Measurements from ENCODE around the gene CBX2.

CBX2 gene

GRCh38 chr17:79758271-79758670, 19.7 kb upstream of the CBX2 start:
- TF ChIP-seq, protein P1, sequence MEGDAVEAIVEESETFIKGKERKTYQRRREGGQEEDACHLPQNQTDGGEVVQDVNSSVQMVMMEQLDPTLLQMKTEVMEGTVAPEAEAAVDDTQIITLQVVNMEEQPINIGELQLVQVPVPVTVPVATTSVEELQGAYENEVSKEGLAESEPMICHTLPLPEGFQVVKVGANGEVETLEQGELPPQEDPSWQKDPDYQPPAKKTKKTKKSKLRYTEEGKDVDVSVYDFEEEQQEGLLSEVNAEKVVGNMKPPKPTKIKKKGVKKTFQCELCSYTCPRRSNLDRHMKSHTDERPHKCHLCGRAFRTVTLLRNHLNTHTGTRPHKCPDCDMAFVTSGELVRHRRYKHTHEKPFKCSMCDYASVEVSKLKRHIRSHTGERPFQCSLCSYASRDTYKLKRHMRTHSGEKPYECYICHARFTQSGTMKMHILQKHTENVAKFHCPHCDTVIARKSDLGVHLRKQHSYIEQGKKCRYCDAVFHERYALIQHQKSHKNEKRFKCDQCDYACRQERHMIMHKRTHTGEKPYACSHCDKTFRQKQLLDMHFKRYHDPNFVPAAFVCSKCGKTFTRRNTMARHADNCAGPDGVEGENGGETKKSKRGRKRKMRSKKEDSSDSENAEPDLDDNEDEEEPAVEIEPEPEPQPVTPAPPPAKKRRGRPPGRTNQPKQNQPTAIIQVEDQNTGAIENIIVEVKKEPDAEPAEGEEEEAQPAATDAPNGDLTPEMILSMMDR (IDR thresholded peaks at IDR 0.05; ENCODE audit: insufficient read depth, low read length, missing control alignments), result no peak
- no peak for DNase-seq (ENCODE audit: low read depth, low spot score)
- ChIA-PET POLR2A (no interaction called here), CTCF (interaction anchor here (1.2 to 2.1 kb wide), 2 partner anchors 12 to 75 kb away, joined by 3 to 9 read pairs; no protein-coding TSS in a partner anchor)
- H3K4me3 ChIP-seq (ENCODE audit: low read depth, low read length), result no peak overlapping the region

- ChIA-PET CTCF (interaction anchor here (0.9 to 1.0 kb wide), 2 partner anchors 14 to 19 kb away, joined by 3 to 4 read pairs; no protein-coding TSS in a partner anchor), POLR2A (no interaction called here)
- no peak overlapping the region for H3K4me3 ChIP-seq (ENCODE audit: low read depth, low read length)
- TF ChIP-seq, protein P1 (IDR thresholded peaks at IDR 0.05; ENCODE audit: insufficient read depth, low read length, missing control alignments), result no peak
- DNase-seq (ENCODE audit: low read depth, low spot score), result no peak
Observed at GRCh38 chr17:79760197-79760906, 17.6 kb upstream of the CBX2 start.

DNA sequence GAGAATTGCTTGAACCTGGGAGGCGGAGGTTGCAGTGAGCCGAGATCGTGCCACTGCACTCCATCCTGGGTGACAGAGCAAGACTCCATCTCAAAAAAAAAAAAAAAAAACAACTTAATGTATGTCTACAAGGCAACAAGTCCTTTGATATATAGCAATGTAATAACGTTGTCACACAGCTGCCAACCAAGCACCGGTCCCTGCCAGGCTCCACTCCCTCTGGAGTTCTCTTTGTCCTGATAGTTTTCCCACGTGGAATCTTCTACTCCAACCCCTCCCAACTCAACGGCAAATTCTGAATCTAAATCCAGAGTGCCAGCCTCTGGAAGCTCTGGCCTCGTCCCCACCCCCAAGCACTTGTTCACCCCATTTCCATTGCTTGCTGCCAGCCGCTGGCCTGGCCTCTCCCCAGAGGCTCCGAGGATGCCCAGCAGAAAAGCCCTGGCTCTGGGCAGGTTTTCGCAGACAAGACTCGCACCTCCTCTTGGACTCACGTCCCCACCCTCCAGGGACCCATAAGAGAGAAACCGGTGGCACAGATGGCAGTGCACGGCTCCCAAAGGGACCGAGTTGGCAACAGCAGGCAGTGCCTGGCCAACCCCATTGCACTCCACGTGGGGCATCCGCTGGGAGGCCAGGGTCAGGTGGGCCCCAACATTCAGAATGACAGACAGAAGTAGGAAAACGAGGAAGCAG, 15.9 kb upstream of the CBX2 start:
- CTCF ChIA-PET, result interaction anchor here (1.9 kb wide), 1 partner anchor 10 kb away, joined by 4 read pairs; no protein-coding TSS in a partner anchor
- POLR2A ChIA-PET, result no interaction called here

DNA sequence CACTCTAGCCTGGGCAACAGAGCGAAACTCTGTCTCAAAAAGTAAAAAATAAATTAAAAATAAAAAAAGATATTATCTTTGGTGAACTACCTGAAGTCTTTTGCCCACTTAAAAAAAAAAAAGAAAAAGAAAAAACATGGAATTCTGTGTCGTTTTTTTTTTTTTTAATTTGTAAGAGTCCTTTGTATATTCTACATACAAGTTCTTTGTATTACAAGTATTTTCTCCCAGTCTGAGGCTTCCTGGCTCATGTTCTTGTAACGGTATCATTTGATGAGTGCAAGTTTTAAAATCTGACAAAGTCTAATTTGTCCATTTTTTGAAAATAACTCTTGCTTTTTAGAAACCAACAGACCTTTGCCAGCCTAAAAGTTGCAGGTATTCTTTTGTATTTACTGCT, 12.2 kb upstream of the CBX2 start:
- no peak overlapping the region for H3K4me3 ChIP-seq (ENCODE audit: low read depth, low read length)
- POLR2A ChIA-PET, result no interaction called here
- TF ChIP-seq, protein P1 (IDR thresholded peaks at IDR 0.05; ENCODE audit: insufficient read depth, low read length, missing control alignments), result no peak
- DNase-seq (ENCODE audit: low read depth, low spot score), result no peak
- CTCF ChIA-PET, result no interaction called here

More for the DNA sequence above, 15.9 kb upstream of the CBX2 start:
- no peak overlapping the region for H3K4me3 ChIP-seq (ENCODE audit: low read depth, low read length)
- no peak for DNase-seq (ENCODE audit: low read depth, low spot score)
- TF ChIP-seq, protein P1 (IDR thresholded peaks at IDR 0.05; ENCODE audit: insufficient read depth, low read length, missing control alignments), result no peak

GRCh38 chr17:79769570-79770506, 8.1 kb upstream of the CBX2 start:
- TF ChIP-seq, protein P1 (IDR thresholded peaks at IDR 0.05; ENCODE audit: insufficient read depth, low read length, missing control alignments), result no peak
- no peak overlapping the region for H3K4me3 ChIP-seq (ENCODE audit: low read depth, low read length)
- ChIA-PET POLR2A (no interaction called here), CTCF (no interaction called here)
- no peak for DNase-seq (ENCODE audit: low read depth, low spot score)

Data from AG04449 (cell line).